GM21737 (cell line): ENCODE measurements around the gene SDS.
A peak's percentile ranks its signal among the peaks of the same experiment; 100 is the strongest.
"Not testable (repeated sequence)": the region's sequence is repeated elsewhere in the genome, so short reads cannot be mapped to it uniquely, and the experiment has no call there.

Experiments
- ATAC-seq: cut with Tn5 transposase; IDR thresholded peaks from one replicate; pipeline ENCODE4 v1.9.1; 2021; ENCODE audit warnings: mild to moderate bottlenecking, moderate library complexity; ENCODE audit not compliant: unreplicated experiment

The SDS gene

GRCh38 chr12:113358381-113359132, 45.1 kb downstream of the SDS start, which contains the start of gene PLBD2:
Gene PLBD2 (plus strand): TSS chr12:113358587. CDS start chr12:113358601, 14 bp downstream.
- ATAC-seq: peak; percentile 92

DNA sequence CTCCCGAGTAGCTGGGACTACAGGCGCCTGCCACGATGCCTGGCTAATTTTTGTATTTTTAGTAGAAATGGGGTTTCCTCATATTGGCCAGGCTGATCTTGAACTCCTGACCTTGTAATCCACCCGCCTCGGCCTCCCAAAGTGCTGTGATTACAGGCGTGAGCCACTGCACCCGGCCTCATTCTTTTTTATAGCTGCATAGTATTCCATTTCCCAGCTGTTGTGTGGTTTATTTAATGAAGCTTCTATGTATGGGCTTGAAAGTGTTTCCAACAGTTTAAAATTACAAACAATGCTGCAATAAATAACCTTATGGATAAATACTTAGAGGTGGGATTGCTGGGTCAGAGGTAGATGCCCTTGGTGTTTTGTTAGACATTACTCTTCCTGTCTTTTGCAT, 49.5 kb downstream of the SDS start:
- not testable (repeated sequence) for ATAC-seq

DNA sequence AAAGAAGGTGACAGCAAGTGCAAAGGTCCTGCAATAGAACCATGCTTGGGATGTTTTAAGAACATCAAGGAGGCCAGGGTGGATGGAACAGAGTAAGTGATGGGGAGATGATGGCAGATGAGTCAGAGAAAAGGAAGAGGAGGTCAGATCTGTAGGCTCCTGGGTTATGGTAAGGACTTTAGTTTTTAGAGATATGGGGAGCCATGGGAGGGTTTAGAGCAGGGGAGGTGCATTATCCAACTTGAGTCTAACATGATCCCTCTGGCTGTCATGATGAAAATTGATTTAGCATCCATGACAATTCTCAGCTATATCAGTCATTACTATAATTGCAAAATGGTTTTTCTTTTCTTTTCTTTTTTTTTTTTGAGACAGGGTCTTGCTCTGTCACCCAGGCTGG, 52.6 kb downstream of the SDS start:
- ATAC-seq: no peak

- ATAC-seq: no peak
Observed at GRCh38 chr12:113348849-113349536, 54.7 kb downstream of the SDS start.

DNA sequence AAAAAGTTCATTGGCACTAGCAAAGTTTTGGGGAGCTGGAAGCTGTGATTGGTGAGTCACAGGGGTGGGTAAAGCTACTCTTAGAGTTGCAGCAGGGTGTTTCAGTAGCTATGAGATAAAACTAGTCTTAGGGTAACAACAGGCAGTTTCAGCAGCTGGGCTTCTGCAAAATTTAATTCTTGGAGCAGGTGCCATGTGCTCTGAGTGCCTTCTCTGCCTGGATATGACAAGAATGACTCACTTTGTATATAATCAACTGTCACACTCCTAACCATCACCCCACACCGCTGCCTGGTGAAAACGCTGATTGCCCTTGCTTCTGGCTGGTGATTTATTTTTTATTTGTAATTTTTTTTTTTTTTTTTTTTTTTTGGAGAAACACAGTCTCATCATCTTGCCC, 55.8 kb downstream of the SDS start:
- ATAC-seq: no peak

- ATAC-seq: no peak
Observed at GRCh38 chr12:113347107-113347506, 56.6 kb downstream of the SDS start.

DNA sequence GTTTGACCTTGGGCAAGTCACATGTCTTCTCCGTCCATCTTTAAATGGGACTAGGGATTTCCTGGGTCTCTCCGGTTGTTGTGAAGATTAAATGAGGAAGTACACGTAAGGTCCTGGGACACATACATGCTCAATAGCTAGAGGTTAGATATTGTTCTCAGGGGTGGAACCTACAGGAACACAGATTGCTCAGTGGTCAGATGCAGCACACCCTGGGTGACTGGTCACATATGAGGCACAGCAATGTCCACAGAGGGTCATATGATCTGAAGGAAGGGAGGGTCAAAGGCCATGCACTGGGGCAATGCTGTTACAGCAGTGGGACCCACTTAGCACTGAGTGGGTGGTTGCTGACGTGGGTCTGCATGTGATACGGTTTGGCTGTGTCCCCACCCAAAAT, 57.3 kb downstream of the SDS start:
- no peak for ATAC-seq

DNA sequence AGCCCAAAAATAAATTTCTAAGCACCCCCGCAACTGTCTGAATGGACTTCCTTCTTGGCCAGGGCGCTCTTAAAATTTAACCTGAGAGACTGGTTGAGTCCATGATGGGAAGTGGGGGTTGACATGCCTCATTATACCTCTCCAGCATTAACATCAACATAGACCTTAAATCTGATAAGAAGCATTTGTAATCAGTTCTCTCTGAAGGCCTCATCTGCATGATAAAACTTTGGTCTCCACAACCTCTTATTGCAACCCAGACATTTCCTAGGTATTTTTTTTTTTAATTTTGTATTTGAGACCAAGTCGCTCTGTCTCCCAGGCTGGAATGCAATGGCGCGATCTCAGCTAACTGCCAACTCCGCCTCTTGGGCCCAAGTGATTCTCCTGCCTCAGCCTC, 58.4 kb downstream of the SDS start:
- ATAC-seq: no peak
